ENCODE data around the gene CADPS. TPM values are rescaled to one million over a fixed set of nuclear protein-coding genes. Genes with fewer than 3 reads are reported as not detected.

The CADPS gene
- total RNA-seq, 1 experiment from 2014 or later, result not detected

DNA sequence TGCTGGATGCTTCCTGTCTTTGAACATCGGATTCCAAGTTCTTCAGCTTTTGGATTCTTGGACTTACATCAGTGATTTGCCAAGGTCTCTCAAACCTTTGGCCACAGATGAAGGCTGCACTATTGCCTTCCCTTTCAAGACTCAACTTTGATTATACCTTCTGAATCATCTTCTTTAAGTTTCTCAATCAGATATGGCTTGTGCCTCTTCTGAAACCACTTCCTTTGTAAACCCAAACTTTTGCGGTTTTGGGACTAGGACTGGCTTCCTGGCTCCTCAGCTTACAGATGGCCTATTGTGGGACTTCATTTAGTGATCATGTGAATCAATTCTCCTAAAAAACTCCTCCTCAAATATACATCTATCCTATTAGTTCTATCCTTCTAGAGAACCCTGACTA is 47.1 kb upstream of the CADPS start:
- ATAC-seq (no peak), DNase-seq (peak; percentile 3)
- ChIA-PET POLR2A (ENCODE audit: unreplicated experiment) (no interaction called here), CTCF (no interaction called here)
- no peaks in the 10 kb centered on the region for H3K4me1 ChIP-seq (ENCODE audit: insufficient read depth, low read length)
- no peaks in the 10 kb centered on the region for H3F3A ChIP-seq (ENCODE audit: low read length, unreplicated experiment)
- no peaks in the 10 kb centered on the region for H3K36me3 ChIP-seq (ENCODE audit: low read depth, low read length)
- H3K4me3 ChIP-seq (ENCODE audit: low read length), result no peak overlapping the region
- H2AFZ ChIP-seq (ENCODE audit: low read length), result no peak overlapping the region
- TF ChIP-seq, protein P1, sequence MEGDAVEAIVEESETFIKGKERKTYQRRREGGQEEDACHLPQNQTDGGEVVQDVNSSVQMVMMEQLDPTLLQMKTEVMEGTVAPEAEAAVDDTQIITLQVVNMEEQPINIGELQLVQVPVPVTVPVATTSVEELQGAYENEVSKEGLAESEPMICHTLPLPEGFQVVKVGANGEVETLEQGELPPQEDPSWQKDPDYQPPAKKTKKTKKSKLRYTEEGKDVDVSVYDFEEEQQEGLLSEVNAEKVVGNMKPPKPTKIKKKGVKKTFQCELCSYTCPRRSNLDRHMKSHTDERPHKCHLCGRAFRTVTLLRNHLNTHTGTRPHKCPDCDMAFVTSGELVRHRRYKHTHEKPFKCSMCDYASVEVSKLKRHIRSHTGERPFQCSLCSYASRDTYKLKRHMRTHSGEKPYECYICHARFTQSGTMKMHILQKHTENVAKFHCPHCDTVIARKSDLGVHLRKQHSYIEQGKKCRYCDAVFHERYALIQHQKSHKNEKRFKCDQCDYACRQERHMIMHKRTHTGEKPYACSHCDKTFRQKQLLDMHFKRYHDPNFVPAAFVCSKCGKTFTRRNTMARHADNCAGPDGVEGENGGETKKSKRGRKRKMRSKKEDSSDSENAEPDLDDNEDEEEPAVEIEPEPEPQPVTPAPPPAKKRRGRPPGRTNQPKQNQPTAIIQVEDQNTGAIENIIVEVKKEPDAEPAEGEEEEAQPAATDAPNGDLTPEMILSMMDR (conservative IDR thresholded peaks at IDR 0.05; ENCODE audit: low read depth, low read length), result no peak
- TF ChIP-seq EZH2phosphoT487 (IDR thresholded peaks at IDR 0.05; ENCODE audit: borderline replicate concordance, low read length) (no peak), EZH2 (IDR thresholded peaks at IDR 0.05; ENCODE audit: low read length, unreplicated experiment) (no peak)
- no peak overlapping the region for H3K9ac ChIP-seq (ENCODE audit: low read length)
- no peaks in the 10 kb centered on the region for H3K9me2 ChIP-seq (replicated peaks; ENCODE audit: low read length)
- no peaks in the 10 kb centered on the region for H3K79me2 ChIP-seq (ENCODE audit: low read length)
- H3K9me3 ChIP-seq (ENCODE audit: low read length), result peaks cover 21% of the 10 kb centered on the region
- H3K27me3 ChIP-seq (ENCODE audit: low read length), result no peaks in the 10 kb centered on the region
- H4K20me1 ChIP-seq (ENCODE audit: low read length), result no peaks in the 10 kb centered on the region
- H3K4me2 ChIP-seq (ENCODE audit: low read length), result no peak overlapping the region
- no TSS peak for BruUV-seq (replicated peaks)
- H3K27ac ChIP-seq (ENCODE audit: low read length), result no peak overlapping the region
- intact Hi-C loops (cut with micrococcal nuclease), result loop anchor here (10.0 kb wide), 1 partner anchor 728 kb away; no protein-coding TSS in a partner anchor

DNA sequence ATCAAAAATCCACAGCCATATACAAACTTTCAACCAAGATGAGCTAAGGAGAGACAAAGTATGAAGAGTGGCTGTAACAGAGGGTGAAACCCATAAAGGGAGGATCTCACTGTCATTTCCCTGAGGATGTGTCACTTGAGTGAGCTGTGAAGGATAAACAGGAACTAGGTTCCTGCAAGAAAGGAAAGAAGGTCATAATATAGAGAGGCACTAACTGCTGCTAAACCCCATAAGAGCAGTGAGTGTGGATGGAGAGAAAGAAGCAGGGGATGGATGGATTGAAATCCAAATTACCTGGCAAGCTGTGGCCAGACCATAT is 45.2 kb upstream of the CADPS start:
- no peaks in the 10 kb centered on the region for H4K20me1 ChIP-seq (ENCODE audit: low read length)
- H3F3A ChIP-seq (ENCODE audit: low read length, unreplicated experiment), result no peaks in the 10 kb centered on the region
- no TSS peak for BruUV-seq (replicated peaks)
- TF ChIP-seq EZH2 (IDR thresholded peaks at IDR 0.05; ENCODE audit: low read length, unreplicated experiment) (no peak), EZH2phosphoT487 (IDR thresholded peaks at IDR 0.05; ENCODE audit: borderline replicate concordance, low read length) (no peak)
- TF ChIP-seq, protein P1 (conservative IDR thresholded peaks at IDR 0.05; ENCODE audit: low read depth, low read length), result no peak
- no peak overlapping the region for H3K9ac ChIP-seq (ENCODE audit: low read length)
- no peak overlapping the region for H2AFZ ChIP-seq (ENCODE audit: low read length)
- DNase-seq (no peak), ATAC-seq (no peak)
- H3K27me3 ChIP-seq (ENCODE audit: low read length), result no peaks in the 10 kb centered on the region
- ChIA-PET POLR2A (ENCODE audit: unreplicated experiment) (no interaction called here), CTCF (no interaction called here)
- intact Hi-C loops (cut with micrococcal nuclease), result loop anchor here (10.0 kb wide), 1 partner anchor 726 kb away; no protein-coding TSS in a partner anchor
- H3K4me3 ChIP-seq (ENCODE audit: low read length), result no peak overlapping the region
- H3K79me2 ChIP-seq (ENCODE audit: low read length), result no peaks in the 10 kb centered on the region
- no peak overlapping the region for H3K27ac ChIP-seq (ENCODE audit: low read length)
- no peaks in the 10 kb centered on the region for H3K36me3 ChIP-seq (ENCODE audit: low read depth, low read length)
- H3K4me2 ChIP-seq (ENCODE audit: low read length), result no peak overlapping the region
- H3K9me2 ChIP-seq (replicated peaks; ENCODE audit: low read length), result no peaks in the 10 kb centered on the region
- peaks cover 27% of the 10 kb centered on the region for H3K9me3 ChIP-seq (ENCODE audit: low read length)
- H3K4me1 ChIP-seq (ENCODE audit: insufficient read depth, low read length), result no peaks in the 10 kb centered on the region

DNA sequence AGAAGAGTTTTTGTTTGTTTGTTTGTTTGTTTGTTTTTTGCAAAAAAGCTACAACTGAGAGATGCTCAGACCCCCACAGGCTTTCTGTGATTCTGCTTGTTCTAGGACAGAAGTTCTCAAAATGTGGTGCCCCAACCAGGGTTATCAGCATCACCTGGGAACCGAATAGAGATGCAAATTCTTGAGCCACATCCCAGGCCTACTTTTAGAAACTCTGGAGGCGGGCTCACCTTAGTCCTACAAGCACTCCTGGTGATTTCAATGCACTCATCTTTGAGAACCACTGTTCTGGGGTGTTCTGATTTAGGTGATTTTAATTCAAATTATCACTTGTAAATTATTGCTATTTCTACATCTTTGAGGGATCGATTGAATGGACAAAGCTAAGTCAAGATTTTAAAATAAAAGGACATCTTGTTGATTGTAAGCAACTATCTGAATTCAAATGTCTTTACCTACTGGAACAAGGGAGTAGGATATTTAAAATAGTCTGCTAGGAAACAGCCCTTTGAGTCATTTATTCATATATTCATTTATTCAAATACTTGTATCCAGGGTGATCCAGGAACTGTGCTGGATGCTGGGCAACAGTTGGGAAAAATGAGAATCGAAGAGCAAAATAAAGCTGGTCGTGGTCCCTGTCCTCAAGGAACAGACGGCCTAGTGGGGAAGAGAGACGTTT is 44.7 kb upstream of the CADPS start:
- CTCF ChIA-PET, result no interaction called here
- no peak for ATAC-seq

More for the DNA sequence above, 44.7 kb upstream of the CADPS start:
- POLR2A ChIA-PET (ENCODE audit: unreplicated experiment), result no interaction called here
- H4K20me1 ChIP-seq (ENCODE audit: low read length), result no peaks in the 10 kb centered on the region
- no peak for TF ChIP-seq EZH2 (IDR thresholded peaks at IDR 0.05; ENCODE audit: low read length, unreplicated experiment)
- no peak for TF ChIP-seq EZH2phosphoT487 (IDR thresholded peaks at IDR 0.05; ENCODE audit: borderline replicate concordance, low read length)
- TF ChIP-seq, protein P1 (conservative IDR thresholded peaks at IDR 0.05; ENCODE audit: low read depth, low read length), result no peak
- H3F3A ChIP-seq (ENCODE audit: low read length, unreplicated experiment), result no peaks in the 10 kb centered on the region
- DNase-seq, result no peak
- H3K4me2 ChIP-seq (ENCODE audit: low read length), result no peak overlapping the region
- H2AFZ ChIP-seq (ENCODE audit: low read length), result no peak overlapping the region
- H3K9me2 ChIP-seq (replicated peaks; ENCODE audit: low read length), result no peaks in the 10 kb centered on the region
- H3K79me2 ChIP-seq (ENCODE audit: low read length), result no peaks in the 10 kb centered on the region
- no peak overlapping the region for H3K4me3 ChIP-seq (ENCODE audit: low read length)
- no peak overlapping the region for H3K27ac ChIP-seq (ENCODE audit: low read length)
- no peaks in the 10 kb centered on the region for H3K4me1 ChIP-seq (ENCODE audit: insufficient read depth, low read length)
- no peak overlapping the region for H3K9ac ChIP-seq (ENCODE audit: low read length)
- H3K9me3 ChIP-seq (ENCODE audit: low read length), result peaks cover 27% of the 10 kb centered on the region
- no TSS peak for BruUV-seq (replicated peaks)
- no peaks in the 10 kb centered on the region for H3K27me3 ChIP-seq (ENCODE audit: low read length)
- intact Hi-C loops (cut with micrococcal nuclease), result loop anchor here (10.0 kb wide), 1 partner anchor 725 kb away; no protein-coding TSS in a partner anchor
- no peaks in the 10 kb centered on the region for H3K36me3 ChIP-seq (ENCODE audit: low read depth, low read length)
